ENCODE data around the gene CCDC175. TPM values are rescaled to one million over a fixed set of nuclear protein-coding genes. Genes with fewer than 3 reads are reported as not detected.

The CCDC175 gene
- polyA plus RNA-seq, 2 of the 4 experiments (the other 2 are of a cell fraction), result not detected

- no peak overlapping the region for H3K4me2 ChIP-seq
- CTCF ChIA-PET, result interaction anchor here (0.6 to 1.4 kb wide), 2 partner anchors 11 to 1080 kb away, joined by 3 to 4 read pairs; no protein-coding TSS in a partner anchor
- no peak for TF ChIP-seq HEYL (CRISPR knock-in tag; IDR thresholded peaks at IDR 0.05)
- TF ChIP-seq RFX5 (IDR thresholded peaks at IDR 0.05), result no peak
- no peak for TF ChIP-seq POLR2AphosphoS2 (conservative IDR thresholded peaks at IDR 0.05; ENCODE audit: low read length)
- no peak for TF ChIP-seq BHLHE40 (IDR thresholded peaks at IDR 0.05; ENCODE audit: low read depth, low read length)
- TF ChIP-seq EHF (CRISPR knock-in tag; IDR thresholded peaks at IDR 0.05), result no peak
- no peak for TF ChIP-seq CBX2 (IDR thresholded peaks at IDR 0.05; ENCODE audit: borderline replicate concordance, low read depth)
- no peak for TF ChIP-seq ATOH8 (CRISPR knock-in tag; IDR thresholded peaks at IDR 0.05; ENCODE audit: low read depth)
- TF ChIP-seq CHD2 (IDR thresholded peaks at IDR 0.05; ENCODE audit: low read length, partially characterized antibody), result no peak
- no peak for TF ChIP-seq RARB (CRISPR knock-in tag; IDR thresholded peaks at IDR 0.05)
- TF ChIP-seq SMC3 (IDR thresholded peaks at IDR 0.05), result no peak
- TF ChIP-seq TFCP2L1 (CRISPR knock-in tag; IDR thresholded peaks at IDR 0.05), result no peak
- no peak for TF ChIP-seq KDM5A (IDR thresholded peaks at IDR 0.05)
- H3K27ac ChIP-seq, result no peak overlapping the region
- POLR2A ChIA-PET, result no interaction called here
- H3K4me1 ChIP-seq, result no peaks in the 10 kb centered on the region
- WGBS (ENCODE audit: missing lambda C conversion rate), result 49% methylated on average over 2 of the region's 2 CpGs
- H3K4me3 ChIP-seq, result no peak overlapping the region
- ATAC-seq, result no peak
- no peaks in the 10 kb centered on the region for H3K9me3 ChIP-seq
- no peak for FAIRE-seq
- DNase-seq (ENCODE audit: low read depth in 1 of 2, low spot score in 1 of 2), result no peak
These were observed 4.3 kb upstream of the CCDC175 start for GRCh38 chr14:59580911-59581310.

GRCh38 chr14:59570122-59570521 lies 6.5 kb downstream of the CCDC175 start:
- CTCF ChIA-PET, result interaction anchor here (0.6 to 2.0 kb wide), 9 partner anchors 11 to 550 kb away, joined by 3 to 9 read pairs (median 3); no protein-coding TSS in a partner anchor

GRCh38 chr14:59566725-59567124 lies 9.9 kb downstream of the CCDC175 start:
- no peak overlapping the region for H3K4me3 ChIP-seq
- ATAC-seq, result no peak
- ChIA-PET POLR2A (no interaction called here), CTCF (interaction anchor here (1.6 to 3.1 kb wide), 2 partner anchors 10 to 443 kb away, joined by 4 to 30 read pairs; partner anchors contain the start of gene CCDC175)
- no peak for DNase-seq (ENCODE audit: low read depth in 1 of 2, low spot score in 1 of 2)
- H3K9me3 ChIP-seq, result no peaks in the 10 kb centered on the region
- TF ChIP-seq MAFK (IDR thresholded peaks at IDR 0.05; ENCODE audit: partially characterized antibody) (peak; percentile 67), USF2 (IDR thresholded peaks at IDR 0.05) (no peak), BCL3 (IDR thresholded peaks at IDR 0.05) (no peak)
- no peak for FAIRE-seq
- WGBS (ENCODE audit: missing lambda C conversion rate), result 50% methylated on average over 3 of the region's 3 CpGs
- H3K27ac ChIP-seq, result no peak overlapping the region
- H3K4me2 ChIP-seq, result no peak overlapping the region
- no peaks in the 10 kb centered on the region for H3K4me1 ChIP-seq

More at GRCh38 chr14:59570122-59570521, 6.5 kb downstream of the CCDC175 start:
- no peaks in the 10 kb centered on the region for H3K4me1 ChIP-seq
- no peak overlapping the region for H3K4me3 ChIP-seq
- FAIRE-seq (no peak), ATAC-seq (peak in 1 of 2 experiments; percentile 48; a peak in 1 of 6 replicates), DNase-seq (ENCODE audit: low read depth in 1 of 2, low spot score in 1 of 2) (peak in 1 of 2 experiments; percentile 7)
- no peak overlapping the region for H3K4me2 ChIP-seq
- H3K27ac ChIP-seq, result no peak overlapping the region
- H3K9me3 ChIP-seq, result no peaks in the 10 kb centered on the region
- TF ChIP-seq CTCF (IDR thresholded peaks at IDR 0.05), result 0 out of 3 replicates have a peak, but pooled peaks have one; percentile 11
- TF ChIP-seq EHF (CRISPR knock-in tag; IDR thresholded peaks at IDR 0.05), result no peak
- POLR2A ChIA-PET, result interaction anchor here (1.3 kb wide), 1 partner anchor 86 kb away, joined by 6 read pairs; the partner anchor contains the start of genes JKAMP and L3HYPDH
